Endothelial cell of umbilical vein (primary cell): ENCODE measurements around the gene AGK.

Experiments
- CTCF ChIP-seq, 2 donors: IDR thresholded peaks; 1 replicate in 1 of 2; 2 replicates in 1 of 2; pipeline ENCODE4 v1.5.1; 2011; ENCODE audit warnings: low read length in 2 of 2, mild to moderate bottlenecking in 2 of 2, moderate library complexity in 2 of 2, control low read depth in 1 of 2, inconsistent platforms in 1 of 2, low read depth in 1 of 2; ENCODE audit not compliant: insufficient read depth in 1 of 2; ENCODE audit errors: extremely low read depth in 1 of 2
- EZH2 ChIP-seq: IDR thresholded peaks from 2 replicates; pipeline ENCODE4 v1.6.1; 2012; ENCODE audit warnings: borderline replicate concordance, low read depth, mild to moderate bottlenecking, moderate library complexity, low read length, inconsistent platforms; ENCODE audit not compliant: severe bottlenecking
- GATA2 ChIP-seq: IDR thresholded peaks from 2 replicates; pipeline ENCODE4 v1.7.0; 2011; ENCODE audit warnings: low read depth, mild to moderate bottlenecking, moderate library complexity, mixed read lengths, low read length; ENCODE audit not compliant: insufficient read length, insufficient read depth
- MYC ChIP-seq: IDR thresholded peaks from one replicate; pipeline ENCODE4 v1.6.1; 2011; ENCODE audit warnings: mild to moderate bottlenecking, low read depth, low read length
- POLR2A ChIP-seq: IDR thresholded peaks from 2 replicates; pipeline ENCODE4 v1.6.1; 2012; ENCODE audit warnings: low read depth, mild to moderate bottlenecking, control low read depth, low read length
- POLR2AphosphoS5 ChIP-seq: IDR thresholded peaks from 2 replicates; pipeline ENCODE4 v1.6.1; 2012; ENCODE audit warnings: low read depth, mild to moderate bottlenecking, control low read depth, low read length, moderate library complexity; ENCODE audit not compliant: insufficient read depth
- TF ChIP-seq, protein P1 (sequence below): IDR thresholded peaks from 2 replicates; pipeline ENCODE4 v1.6.1; 2011; ENCODE audit not compliant: insufficient read depth, insufficient read length

DNA sequence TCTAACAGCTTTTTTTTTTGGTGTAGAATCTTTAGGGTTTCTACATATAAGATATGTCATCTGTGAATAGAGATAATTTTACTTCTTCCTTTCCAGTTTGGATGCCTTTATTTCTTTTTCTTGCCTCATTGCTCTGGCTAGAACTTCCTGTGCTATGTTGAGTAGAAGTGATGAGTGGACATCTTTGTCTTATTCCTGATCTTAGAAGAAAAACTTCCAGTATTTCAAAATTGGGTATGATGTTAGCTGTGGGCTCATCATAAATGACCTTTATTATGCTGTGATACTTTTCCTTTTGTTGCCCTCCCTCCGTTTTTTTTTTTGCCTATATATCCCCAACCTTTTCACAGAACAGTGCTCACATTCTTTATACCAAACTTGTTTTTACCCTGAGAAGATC lies 8.8 kb downstream of the AGK start:
- TF ChIP-seq POLR2A = no peak
- TF ChIP-seq CTCF (IDR thresholded peaks at IDR 0.05; ENCODE audit: extremely low read depth in 1 of 2, insufficient read depth in 1 of 2, low read depth in 1 of 2, low read length in 2 of 2) = no peak
- no peak for TF ChIP-seq EZH2
- no peak for TF ChIP-seq MYC
- TF ChIP-seq POLR2AphosphoS5 = no peak
- TF ChIP-seq, protein P1, sequence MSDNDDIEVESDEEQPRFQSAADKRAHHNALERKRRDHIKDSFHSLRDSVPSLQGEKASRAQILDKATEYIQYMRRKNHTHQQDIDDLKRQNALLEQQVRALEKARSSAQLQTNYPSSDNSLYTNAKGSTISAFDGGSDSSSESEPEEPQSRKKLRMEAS = no peak
- TF ChIP-seq GATA2 = no peak
